GM04503 (cell line): ENCODE data around the gene TAMM41.
"Not testable (repeated sequence)": the region's sequence is repeated elsewhere in the genome, so short reads cannot be mapped to it uniquely, and the experiment has no call there.

Experiments used
- DNase-seq: peaks from one replicate; pipeline ENCODE4 v3.0.0-alpha.2; 2012; ENCODE audit warnings: low read depth

The TAMM41 gene, protein sequence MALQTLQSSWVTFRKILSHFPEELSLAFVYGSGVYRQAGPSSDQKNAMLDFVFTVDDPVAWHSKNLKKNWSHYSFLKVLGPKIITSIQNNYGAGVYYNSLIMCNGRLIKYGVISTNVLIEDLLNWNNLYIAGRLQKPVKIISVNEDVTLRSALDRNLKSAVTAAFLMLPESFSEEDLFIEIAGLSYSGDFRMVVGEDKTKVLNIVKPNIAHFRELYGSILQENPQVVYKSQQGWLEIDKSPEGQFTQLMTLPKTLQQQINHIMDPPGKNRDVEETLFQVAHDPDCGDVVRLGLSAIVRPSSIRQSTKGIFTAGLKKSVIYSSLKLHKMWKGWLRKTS

DNA sequence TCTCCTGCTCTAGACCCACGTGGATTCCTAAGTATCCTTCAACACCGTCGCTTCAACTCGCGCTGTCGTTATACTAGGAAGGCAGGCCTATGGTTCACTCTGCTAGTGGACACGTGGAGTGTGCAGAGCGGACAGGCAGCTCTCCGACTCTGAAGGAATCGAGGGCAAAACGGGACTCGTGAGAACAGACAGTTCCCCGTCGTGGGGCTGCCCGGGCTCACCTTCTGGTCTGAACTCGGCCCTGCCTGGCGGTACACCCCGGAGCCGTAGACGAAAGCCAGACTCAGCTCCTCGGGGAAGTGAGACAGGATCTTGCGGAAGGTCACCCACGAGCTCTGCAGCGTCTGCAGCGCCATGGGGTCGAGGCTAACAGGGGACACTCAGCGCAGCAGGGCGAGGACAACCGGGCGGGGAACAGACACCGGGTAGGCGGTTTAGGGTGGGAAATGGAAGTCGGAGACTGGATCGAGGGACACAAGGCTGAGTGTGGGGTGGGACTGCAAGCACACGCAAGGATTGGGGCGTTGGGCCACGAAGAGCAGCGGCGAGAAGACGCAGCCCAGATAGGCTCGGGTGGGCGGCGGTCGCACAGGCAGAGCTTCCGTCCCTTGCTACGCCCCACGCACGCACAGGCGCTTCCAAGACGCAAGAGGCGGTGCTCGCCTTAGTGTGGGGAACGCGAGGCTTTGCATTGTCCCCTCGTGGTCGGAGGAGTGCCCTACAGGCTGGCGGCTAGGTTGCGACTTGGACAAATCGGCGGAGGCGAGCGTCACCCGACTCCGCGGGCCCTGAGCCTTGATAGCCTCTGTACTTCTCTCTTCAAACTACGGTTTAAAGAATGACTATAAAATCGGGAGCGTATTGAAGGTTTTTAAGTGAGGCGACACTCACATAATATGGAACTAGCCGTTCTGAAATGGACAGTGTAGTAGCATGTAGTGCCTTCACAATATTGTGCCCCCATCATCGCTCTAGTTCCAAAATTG lies at the start of gene TAMM41:
Gene TAMM41, minus strand, starts transcription at position 605 of the 986 bp plus-strand sequence. Its CDS starts 249 bp downstream, at position 356.
- peak; percentile 51 for DNase-seq

DNA sequence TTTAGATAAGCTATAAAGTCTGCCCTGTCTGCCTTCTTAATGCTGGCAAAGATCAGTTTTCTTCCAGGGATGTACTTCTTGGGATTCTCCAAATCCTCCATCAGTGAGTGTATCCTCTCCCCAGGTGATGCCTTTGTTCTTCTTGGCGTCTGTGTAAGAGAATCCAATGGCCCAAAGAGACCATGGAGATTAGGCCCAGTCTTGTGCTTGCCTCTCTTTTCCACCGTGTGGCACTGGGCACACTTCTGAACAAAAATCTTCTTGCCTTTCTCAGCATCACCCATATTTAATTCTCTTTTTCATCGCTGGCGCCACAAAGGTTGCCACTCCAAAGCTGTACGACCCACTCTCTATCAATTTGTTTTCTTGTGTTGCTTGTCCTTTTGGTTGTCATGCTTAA lies 32.2 kb upstream of the TAMM41 start:
- DNase-seq, result no peak

DNA sequence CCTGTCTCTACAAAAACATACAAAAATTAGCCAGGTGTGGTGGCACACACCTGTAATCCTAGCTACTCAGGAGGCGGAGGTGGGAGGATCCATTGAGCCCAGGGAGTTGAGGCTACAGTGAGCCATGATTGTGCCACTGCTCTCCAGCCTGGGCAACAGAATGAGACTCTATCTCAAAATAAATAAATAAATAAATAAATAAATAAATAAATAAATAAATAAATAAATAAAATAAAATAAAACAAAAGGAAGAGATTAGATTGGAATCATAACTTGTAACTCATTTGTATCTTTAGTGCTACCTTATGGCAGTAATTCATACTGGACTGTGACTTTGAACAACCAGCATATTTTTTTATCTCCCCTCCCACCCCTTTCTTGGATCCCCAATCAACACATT lies 28.0 kb upstream of the TAMM41 start:
- not testable (repeated sequence) for DNase-seq

DNA sequence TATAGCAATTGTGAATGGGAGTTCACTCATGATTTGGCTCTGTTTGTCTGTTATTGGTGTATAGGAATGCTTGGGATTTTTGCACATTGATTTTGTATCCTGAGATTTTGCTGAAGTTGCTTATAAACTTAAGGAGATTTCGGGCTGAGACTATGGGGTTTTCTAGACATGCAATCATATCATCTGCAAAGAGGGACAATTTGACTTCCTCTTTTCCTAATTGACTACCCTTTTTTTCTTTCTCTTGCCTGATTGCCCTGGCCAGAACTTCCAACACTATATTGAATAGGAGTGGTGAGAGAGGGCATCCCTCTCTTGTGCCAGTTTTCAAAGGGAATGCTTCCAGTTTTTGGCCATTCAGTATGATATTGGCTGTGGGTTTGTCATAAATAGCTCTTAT lies 17.1 kb upstream of the TAMM41 start:
- not testable (repeated sequence) for DNase-seq

DNA sequence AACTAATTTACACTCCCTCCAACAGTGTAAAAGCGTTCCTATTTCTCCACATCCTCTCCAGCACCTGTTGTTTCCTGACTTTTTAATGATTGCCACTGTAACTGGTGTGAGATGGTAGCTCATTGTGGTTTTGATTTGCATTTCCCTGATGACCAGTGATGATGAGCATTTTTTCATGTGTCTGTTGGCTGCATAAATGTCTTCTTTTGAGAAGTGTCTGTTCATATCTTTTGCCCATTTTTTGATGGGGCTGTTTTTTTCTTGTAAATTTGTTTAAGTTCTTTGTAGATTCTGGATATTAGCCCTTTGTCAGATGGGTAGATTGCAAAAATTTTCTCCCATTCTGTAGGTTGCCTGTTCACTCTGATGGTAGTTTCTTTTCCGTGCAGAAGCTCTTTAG lies 15.9 kb upstream of the TAMM41 start:
- DNase-seq, result not testable (repeated sequence)

DNA sequence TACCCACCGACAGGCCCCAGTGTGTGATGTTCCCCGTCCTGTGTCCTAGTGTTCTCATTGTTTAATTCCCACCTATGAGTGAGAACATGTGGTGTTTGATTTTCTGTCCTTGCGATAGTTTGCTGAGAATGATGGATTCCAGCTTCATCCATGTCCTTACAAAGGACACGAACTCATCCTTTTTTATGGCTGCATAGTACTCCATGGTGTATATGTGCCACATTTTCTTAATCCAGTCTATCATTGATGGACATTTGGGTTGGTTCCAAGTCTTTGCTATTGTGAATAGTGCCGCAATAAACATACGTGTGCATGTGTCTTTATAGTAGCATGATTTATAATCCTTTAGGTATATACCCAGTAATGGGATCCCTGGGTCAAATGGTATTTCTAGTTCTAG lies 15.5 kb upstream of the TAMM41 start:
- not testable (repeated sequence) for DNase-seq

DNA sequence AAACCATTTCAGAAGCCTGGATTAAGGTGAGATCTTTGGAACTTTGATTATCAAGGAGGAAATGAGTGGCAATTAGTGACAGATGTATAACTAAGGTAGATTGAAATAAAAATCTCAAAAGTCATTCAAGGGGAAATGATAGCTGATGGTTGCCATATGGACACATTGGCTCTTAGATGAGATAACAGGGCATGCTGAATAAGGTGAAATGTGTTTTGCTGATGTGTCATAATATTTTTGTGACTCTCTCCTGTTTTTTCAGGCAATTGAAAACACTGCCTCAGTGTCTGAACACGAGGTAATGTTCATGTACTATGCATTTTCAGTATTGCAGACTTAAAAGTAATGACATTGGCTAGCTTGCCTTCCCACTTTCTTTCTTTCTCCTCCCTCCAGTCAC lies 13.5 kb upstream of the TAMM41 start:
- not testable (repeated sequence) for DNase-seq

DNA sequence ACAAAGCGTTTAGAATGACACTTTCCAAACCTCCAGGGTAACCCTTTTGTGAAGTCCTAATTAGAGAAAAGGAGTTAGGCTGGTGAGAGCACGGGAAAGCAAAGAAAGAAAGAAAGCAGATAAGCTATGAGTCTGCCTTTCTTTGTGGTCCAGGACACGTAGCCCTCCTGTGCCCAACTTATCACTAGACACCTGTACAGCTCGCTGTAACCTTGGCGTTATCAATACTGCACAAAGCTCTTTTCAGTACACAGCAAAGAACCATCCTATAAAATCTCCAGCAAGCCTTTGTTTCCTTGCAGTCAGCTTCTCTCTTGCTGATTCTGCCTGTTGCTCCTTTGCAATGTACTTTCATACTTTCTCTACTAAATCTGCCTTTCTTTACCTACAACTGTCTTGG lies 6.8 kb upstream of the TAMM41 start:
- DNase-seq, result no peak

DNA sequence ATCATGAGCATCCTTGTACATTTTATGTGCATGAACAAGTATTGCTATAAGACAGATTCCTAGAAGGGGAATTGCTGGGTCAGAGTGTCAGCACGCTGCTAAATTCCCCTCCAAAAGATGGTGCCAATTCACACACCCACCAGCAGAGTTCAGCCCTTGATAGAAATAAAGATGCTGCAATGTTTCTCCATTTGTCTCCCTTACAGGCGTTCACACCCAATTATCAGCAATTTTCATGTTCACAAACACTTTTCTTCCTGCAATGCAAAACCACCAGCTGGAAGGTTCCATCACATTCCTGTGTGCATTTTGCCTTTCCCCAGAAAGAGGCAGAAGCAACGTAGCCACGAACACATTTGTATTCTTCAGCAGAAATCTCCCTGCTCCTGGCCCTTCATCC lies 3.3 kb upstream of the TAMM41 start:
- no peak for DNase-seq

DNA sequence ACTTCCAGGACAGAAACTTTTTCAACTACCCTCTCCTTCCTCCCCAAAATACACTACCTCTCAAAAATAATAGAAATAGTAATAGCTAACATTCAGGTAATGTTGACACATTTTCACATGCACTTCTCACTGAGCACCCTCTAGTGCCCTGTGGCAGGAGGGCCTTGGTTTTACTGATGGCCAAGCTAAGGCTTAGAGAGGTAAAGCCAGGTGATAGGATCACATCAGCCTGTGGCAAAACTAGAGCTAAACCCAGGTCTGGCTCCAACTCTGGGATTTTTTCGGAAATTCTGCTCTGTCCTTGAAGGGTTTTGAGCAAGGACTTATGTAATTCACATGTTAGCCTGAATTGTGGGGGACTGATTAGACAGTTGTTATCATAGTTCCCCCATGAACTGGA lies 922 bp upstream of the TAMM41 start:
- DNase-seq, result no peak

DNA sequence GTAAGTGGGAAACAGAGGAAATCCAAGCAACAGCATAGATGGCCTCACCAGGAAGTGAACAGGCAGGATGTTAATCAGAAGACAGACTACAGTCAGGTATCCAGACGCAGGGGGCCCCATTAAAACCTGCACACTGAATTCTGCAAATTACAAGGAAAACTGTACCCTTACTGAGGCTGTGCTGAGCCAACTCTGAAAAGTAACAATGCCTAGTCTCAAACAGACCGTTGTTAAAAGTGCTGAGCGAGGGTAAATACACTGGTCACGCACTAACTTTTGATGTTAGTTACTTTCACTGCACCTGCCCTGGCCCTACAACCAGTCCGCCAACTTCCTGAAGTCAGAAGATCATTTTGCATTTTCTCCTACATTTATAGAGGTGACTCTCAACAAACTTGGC lies 1.0 kb downstream of the TAMM41 start:
- no peak for DNase-seq

DNA sequence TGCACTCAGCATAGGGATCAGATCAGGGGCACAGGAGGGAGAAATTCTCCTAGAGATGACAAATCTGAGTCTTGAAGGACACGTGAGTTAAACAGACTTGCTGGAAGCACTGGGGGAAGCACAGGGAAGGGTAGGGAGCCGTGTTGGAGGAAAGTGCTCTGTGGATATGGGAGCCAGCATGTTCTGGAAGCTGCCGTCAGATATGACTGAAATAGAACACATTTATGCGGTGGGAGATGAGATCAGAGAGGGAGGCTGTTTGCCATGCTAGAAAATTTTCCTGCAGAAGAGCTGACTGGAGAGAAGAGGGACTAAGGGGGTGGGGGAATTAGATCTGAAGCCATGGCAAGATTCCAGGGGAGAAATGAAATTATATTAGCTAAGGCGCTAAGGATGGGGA lies 1.8 kb downstream of the TAMM41 start:
- DNase-seq, result no peak

DNA sequence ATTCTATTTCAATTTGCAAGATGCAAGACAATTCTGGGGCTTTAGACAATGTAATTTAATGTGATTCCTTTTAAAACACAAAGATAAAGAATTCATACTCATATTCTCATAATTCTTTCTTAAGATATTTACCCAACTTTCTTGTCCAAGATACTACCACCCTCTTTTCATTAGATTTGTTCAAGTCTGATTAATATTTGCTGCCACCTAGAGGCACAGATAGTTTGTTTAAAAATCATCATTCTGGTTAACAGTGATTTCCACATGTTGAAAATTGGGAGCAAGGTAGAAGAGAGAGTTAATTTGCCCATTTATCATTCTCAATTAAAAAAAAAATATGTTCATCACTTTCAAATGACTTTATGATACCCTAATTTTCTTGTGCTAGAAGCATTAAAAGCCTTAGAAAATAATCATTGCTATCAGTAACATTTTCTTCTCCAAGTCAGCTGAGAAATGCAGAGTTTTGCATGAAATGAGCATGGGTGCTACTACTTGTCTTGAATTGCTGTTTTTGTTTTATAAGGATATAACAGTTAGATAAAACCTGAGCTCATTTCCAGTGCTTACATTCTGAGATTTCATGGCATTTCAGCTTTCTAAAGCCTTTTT lies 11.6 kb downstream of the TAMM41 start:
- DNase-seq, result peak; percentile 13

DNA sequence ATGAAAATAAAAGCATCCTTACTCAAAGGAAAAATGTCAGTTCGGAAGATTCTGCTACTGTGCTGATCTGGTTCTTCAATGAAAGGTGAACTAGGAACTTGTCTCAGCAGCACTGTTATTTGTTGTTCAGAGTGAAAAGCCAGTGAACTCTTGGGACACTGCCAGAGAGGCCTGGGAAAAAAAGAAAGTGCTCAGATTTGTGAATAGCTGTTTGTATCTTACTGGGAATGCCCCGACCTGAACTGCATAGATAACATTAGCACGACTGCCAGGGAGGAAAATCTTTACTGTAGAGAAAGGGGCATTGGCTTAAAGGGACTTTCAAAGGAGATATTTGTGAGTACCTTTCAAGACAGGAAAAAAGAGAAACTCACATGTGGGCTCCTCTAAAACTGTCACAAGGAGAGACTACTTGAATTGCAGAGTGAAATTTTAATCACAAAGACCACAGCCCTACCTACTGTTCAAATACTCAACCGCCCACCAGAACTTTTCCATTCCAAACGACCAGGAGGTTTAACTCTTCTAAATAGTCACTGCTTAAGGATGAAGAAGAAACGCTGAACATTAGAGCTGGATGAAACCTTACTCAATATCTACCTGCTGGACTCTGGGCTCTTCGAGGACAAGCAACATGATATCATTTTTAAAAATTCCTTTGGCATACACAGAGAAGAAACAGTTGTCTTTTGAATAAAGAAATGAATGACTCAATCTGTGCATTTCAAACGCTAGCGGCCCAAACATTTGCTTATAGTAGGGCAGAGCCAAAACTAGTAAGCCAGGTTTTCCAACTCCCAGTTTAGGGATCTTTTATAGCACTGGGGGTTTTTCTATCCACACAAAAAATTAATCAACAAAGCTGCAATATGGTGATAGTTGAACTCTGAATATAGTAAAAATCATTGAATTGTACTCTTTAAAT lies 13.4 kb downstream of the TAMM41 start:
- no peak for DNase-seq

DNA sequence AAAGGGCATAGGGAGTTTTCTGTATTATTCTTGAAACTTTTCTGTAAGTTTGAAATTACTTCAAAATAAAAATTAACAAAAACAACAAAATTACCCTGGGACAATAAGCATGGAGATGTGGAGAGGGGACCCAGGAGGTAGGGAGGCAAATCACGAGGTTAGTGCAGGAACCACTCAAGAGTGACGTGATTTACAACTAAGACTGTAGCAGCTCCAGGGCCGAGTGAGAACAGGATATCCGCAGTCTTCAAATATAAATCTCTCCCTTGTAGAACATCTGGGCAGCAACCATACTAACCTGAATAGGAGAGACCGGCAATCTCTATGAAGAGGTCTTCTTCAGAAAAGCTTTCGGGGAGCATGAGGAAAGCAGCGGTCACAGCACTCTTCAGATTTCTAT lies 17.3 kb downstream of the TAMM41 start:
- DNase-seq, result no peak

DNA sequence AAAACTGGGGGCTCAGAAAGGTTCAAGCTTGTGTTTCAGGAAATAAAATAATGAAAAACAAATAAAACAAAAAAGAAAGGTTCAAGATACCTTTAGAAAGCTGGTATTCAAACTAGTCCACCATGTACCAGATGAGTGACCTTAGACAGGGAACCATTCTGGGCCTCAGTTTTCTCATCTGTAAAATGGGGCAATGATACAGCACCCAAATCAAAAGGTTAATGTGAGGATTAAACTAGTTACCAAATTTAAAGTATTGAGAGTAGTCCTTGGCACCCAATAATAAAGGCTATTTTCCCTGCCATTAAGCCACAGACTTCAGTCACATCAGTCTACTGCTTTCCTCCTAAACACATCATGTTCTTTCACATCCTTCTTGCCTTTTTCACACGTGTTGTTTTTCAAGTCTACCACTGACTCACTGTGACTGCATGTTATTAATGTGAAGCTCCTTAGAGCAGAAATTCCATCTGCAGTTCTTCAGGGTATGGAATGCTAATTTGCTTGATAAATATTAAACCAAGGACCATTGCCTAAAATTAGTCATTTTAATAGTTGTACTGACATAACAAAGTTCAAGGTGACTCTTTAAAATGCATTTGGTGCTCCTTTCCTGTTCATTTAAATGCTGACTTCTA lies 19.9 kb downstream of the TAMM41 start:
- DNase-seq, result no peak

DNA sequence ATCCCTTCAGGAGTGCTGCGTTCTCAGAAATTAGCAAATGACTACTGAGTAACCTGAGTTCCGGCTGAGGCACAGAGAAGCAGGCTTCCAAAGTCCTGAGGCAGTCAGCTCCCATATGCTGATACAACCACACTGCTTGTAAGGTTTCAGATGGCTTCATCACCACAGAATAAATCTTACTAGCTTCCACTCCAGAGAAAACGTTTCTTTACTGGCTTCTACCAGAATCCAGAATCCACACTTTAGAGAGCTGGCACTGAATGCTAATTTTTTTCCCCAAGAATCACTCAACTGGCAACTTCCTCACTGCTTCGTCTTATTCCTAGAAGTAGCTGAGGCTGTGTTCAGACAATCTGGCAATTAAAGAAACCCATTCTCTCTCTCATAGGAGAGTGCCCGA lies 21.4 kb downstream of the TAMM41 start:
- no peak for DNase-seq

DNA sequence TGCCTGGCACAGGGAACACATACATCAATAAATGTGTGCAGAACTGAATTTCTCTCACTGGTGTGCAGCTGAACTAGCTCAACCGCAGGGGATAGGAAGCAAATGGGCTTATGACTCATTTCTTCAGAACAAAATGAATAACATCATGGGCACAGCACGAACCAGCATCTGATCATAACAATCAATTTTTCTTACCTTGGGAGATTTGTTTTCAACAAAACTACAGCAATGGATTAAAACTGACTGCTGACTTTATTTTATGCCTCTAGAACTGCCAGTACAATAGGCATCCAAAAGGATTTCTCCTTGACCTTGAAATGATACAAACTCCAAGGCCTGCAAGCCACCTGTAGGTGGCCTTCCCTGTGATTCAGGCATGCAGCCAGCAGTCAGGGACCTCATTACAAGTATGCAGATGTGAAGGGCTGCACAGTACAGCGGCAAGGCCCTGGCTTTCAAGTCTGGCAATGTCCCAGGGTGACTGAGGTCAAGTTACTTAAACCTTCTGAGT lies 26.1 kb downstream of the TAMM41 start:
- DNase-seq, result no peak

DNA sequence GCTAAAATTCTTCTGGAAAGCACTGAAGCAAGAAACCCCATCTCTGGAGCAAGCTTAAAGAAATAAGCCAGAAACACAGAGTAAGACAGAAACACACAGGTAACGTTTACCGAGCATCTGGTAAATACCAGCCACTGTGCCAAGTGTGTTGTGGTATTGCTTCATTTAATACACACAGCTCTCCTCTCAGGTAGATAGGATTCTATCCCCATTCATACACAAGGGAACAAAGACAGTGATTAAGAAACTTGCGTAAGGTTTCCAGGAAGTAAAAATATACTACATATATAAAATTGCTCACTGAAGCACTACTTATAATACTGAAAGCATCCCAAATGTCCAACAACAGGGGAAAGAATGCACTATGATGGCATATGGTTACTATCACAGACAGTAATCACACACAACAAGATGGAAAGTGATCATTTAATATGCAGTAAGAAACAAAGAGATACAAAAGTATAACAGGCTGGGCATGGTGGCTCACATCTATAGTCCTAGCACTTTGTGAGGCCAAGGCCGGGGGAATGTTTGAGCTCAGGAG lies 27.5 kb downstream of the TAMM41 start:
- DNase-seq, result no peak

DNA sequence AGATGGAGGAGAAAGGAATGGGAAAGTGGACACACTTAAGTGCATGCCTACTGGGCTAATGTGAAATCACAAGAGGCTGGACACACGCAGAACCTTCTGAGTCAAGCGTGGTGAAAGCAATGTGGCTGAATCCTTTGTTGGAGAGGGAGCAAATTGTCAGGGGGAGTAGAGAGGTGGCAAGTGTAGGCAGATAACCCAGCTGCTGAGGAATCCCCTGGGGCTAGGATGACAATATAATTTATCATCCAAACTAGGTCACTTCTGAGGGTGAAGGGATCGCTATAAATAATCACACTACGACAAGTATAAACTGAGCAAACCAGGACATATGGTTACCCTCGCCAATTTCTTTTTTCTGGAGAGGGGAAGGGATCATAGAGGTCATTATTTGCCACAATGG lies 28.7 kb downstream of the TAMM41 start:
- DNase-seq, result no peak

DNA sequence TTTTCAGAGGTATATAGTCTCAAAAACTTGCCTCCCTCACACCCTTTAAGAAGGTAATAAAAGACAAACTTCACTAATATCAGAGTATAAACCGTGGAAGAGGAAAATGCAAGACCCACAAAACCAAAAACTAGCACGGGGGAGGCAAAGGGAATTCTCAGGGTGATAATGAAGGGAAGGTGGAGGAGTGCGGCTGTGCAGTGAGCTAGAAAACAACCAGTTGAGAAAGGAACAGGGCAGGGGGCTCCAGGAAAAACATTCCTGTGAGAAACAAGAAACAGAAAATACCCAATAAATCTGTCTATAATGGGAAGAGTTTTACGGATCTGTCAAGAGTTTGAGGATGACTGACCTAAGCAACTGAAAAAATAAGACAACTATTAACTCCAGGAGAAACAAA lies 31.6 kb downstream of the TAMM41 start:
- no peak for DNase-seq
